A549 treated with dexamethasone at 1 μM for 4 hours (cell line): Measurements from ENCODE around the gene WDR73. TPM values are rescaled to one million over a fixed set of nuclear protein-coding genes. Genes with fewer than 3 reads are reported as not detected.

Experiments
- total RNA-seq: library from RNA; stranded (reverse); fragments of 200-300 nt; extraction: Qiagen RNA extraction; gene quantifications from 5 replicates; pipeline ENCODE4 v1.2.3, GENCODE V29; 2022

The WDR73 gene
- 32.2 to 36.8 TPM (median 33.3 TPM) in 5 replicates for total RNA-seq

GRCh38 chr15:84653910-84654688 is at the start of gene WDR73:
WDR73 (minus strand) TSS chr15:84654283; CDS start chr15:84654274, 9 bp downstream.

DNA sequence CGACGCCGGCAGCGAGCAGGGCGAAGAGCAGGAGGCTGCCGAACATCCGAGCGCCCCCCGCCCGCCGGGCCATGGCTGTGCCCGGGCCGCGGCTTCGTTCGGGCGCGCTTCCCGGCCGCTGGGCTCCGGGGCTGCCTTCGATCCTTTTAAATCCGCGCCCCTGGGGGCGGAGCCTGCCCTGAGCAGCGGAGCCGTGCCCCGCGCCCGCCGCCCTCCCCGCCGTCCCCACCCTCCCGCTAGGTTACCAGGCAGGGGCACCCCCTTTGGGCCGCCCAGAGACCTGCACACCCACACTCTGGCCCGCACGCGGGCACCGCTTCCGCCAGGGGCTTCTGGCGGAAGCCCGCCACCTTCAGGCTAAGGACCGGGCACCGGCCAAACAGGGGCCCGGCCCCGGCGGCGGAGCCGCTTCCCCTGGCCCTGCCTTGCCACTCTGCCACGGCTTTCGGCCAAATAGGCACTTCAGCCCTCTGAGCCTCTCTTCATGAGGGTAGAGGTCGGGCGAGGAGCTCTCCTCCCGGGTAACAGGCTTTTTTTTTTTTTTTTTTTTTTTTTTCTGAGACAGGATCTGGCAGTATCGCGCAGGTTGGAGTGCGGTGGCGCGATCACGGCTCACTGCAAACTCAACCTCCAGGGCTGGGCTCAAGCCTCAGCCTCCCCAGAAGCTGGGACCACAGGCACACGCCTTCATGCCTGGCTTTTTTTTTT is 4.2 kb upstream of the WDR73 start, which contains the start of gene NMB:
TSS of gene NMB (minus strand) at position 120 of the 708 bp plus-strand sequence. CDS start at position 73, 47 bp downstream.

GRCh38 chr15:84600687-84601554 is 53.2 kb downstream of the WDR73 start, which contains the start of gene ZSCAN2:
ZSCAN2 (plus strand) TSS chr15:84601009; CDS start chr15:84603928, 2,919 bp downstream.

Other genes with a start within 250 kb of the WDR73 start
- 10.7 to 13.9 TPM (median 13.2 TPM) in 5 replicates for gene ZSCAN2, start 53.3 kb downstream of the WDR73 start, total RNA-seq
- gene NMB, start 3.9 kb upstream of the WDR73 start, total RNA-seq: 16.9 to 23.0 TPM (median 19.2 TPM) in 5 replicates
- gene SEC11A, start 61.9 kb upstream of the WDR73 start, total RNA-seq: 333 to 435 TPM (median 351 TPM) in 5 replicates
- gene ZNF592, start 94.3 kb upstream of the WDR73 start, total RNA-seq: 13.4 to 24.5 TPM (median 22.9 TPM) in 5 replicates
- gene ALPK3, start 163.1 kb upstream of the WDR73 start, total RNA-seq: 0.03 to 0.22 TPM (median 0.10 TPM) in 5 replicates
- gene SLC28A1, start 230.4 kb upstream of the WDR73 start, total RNA-seq: 0.04 TPM in 1 of 5 replicates, not detected in the others